Pericardium fibroblast (primary cell): Measurements from ENCODE around the gene IFNG. TPM values are rescaled to one million over a fixed set of nuclear protein-coding genes. Genes with fewer than 3 reads are reported as not detected.

Experiments used
- total RNA-seq: library from RNA; depleted of rRNA; stranded (reverse); fragments of >200 nt; gene quantifications from 2 replicates; pipeline ENCODE4 v1.2.3, GENCODE V29; 2015

Gene IFNG
- total RNA-seq = not detected in 2 replicates

DNA sequence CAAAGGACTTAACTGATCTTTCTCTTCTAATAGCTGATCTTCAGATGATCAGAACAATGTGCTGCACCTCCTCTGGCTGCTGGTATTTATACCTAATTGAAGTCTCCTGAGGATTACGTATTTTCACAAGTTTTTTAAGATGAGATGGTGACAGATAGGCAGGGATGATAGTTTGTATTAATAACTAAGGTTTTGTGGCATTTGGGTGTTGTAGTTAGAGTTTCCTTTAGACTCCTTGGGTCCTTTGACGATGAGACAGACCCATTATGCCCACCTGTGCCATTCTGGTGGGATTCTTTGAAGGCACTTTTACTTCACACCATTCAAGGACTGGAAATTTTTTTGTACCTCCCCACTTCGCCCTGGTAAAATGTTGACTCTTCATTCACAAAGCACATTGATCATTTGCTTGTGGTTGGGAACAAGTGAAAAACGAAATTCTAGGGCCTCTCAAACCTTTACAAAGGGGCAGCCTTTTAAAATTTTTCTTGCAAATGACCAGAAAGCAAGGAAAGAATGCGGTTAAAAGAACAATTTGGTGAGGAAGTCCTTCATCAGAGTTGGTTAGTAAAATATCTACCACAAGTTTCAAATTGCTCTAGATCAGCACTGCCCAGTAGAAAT lies at the start of gene IFNG:
IFNG (minus strand) TSS at position 60 of the 624 bp plus-strand sequence. CDS start 125 bp downstream, outside the sequence.

Other genes starting within 250 kb of the IFNG start
- gene IFNG-AS1, start 170.3 kb downstream of the IFNG start, total RNA-seq = not detected in 2 replicates
- gene IL26, start 66.1 kb upstream of the IFNG start, total RNA-seq = 0.09 TPM in 1 of 2 replicates, not detected in the other
- gene IL22, start 93.9 kb upstream of the IFNG start, total RNA-seq = not detected in 2 replicates
- gene MDM1, start 172.6 kb upstream of the IFNG start, total RNA-seq = 3.4 and 8.9 TPM in 2 replicates